K562 (cell line): ENCODE measurements around the gene FANCI. TPM values are rescaled to one million over a fixed set of nuclear protein-coding genes. Genes with fewer than 3 reads are reported as not detected.

Experiments
- ATAC-seq: fragments of 200-7000 bp; cut with Tn5 transposase; 3 replicates; pipeline ENCODE4 v1.9.1; 2020; ENCODE audit warnings: moderate library complexity
- BruUV-seq: library from RNA; stranded (reverse); fragments of 400-500 nt; replicated peaks from 2 replicates; lab custom pipeline; 2021; lab: Mats Ljungman, UMichigan
- CTCF ChIA-PET: fragments of 300-600 bp; formaldehyde crosslinking; extraction: SDS; loops from one replicate; lab custom pipeline; 2021; ENCODE audit warnings: low intra/inter-chr PET ratio; lab: Yijun Ruan, JAX
- POLR2A ChIA-PET: fragments of 300-600, 350-650 bp; sonication (Branson Sonifier 250); formaldehyde crosslinking; extraction: SDS; loops from one replicate; lab custom pipeline; 2021; ENCODE audit warnings: antibody characterized with exemption, inconsistent platforms; lab: Yijun Ruan, JAX
- DNase-seq, 4 experiments: peaks; one replicate each; pipeline versions ENCODE4 v3.0.0 to v3.0.0-alpha.2; 2011 to 2018; ENCODE audit warnings: low spot score in 3 of 4, mixed read lengths in 3 of 4; ENCODE audit errors: extremely low read depth in 1 of 4
- FAIRE-seq: peaks from 2 replicates; lab custom pipeline; 2011; peaks lifted over from hg19 to GRCh38; lab: Jason Lieb, UNC
- H2AFZ ChIP-seq: 2 replicates; pipeline ENCODE4 v1.6.0; 2011; ENCODE audit warnings: low read depth, low read length, control low read depth, inconsistent platforms
- H3K27ac ChIP-seq: fragments of 200-600 bp; 3 replicates; pipeline ENCODE4 v1.8.0; 2011; ENCODE audit warnings: low read depth, mild to moderate bottlenecking, control low read depth, inconsistent platforms, low read length, moderate library complexity, mixed read lengths; ENCODE audit errors: extremely low read depth
- H3K27me3 ChIP-seq, 2 experiments: fragments of 300-600 bp in 1 of 2; 2 replicates in 1 of 2; 3 replicates in 1 of 2; pipeline versions ENCODE4 v1.6.0 to v1.8.0; 2011; ENCODE audit warnings: inconsistent platforms in 2 of 2, low read length in 2 of 2, mild to moderate bottlenecking in 1 of 2, mixed read lengths in 1 of 2, moderate library complexity in 1 of 2; ENCODE audit not compliant: control insufficient read depth in 2 of 2, insufficient read depth in 2 of 2
- H3K36me3 ChIP-seq: fragments of 300-600 bp; 3 replicates; pipeline ENCODE4 v1.8.0; 2011; ENCODE audit warnings: mild to moderate bottlenecking, low read length, inconsistent platforms; ENCODE audit not compliant: control insufficient read depth, insufficient read depth
- H3K4me1 ChIP-seq, 2 experiments: fragments of 200-600 bp in 1 of 2; replicated peaks in 1 of 2; 2 replicates in 1 of 2; 3 replicates in 1 of 2; pipeline versions ENCODE4 v1.5.1 to v1.8.0; 2011; ENCODE audit warnings: inconsistent platforms in 2 of 2, low read length in 2 of 2, mild to moderate bottlenecking in 1 of 2, mixed read lengths in 1 of 2, moderate library complexity in 1 of 2; ENCODE audit not compliant: control insufficient read depth in 2 of 2, insufficient read depth in 2 of 2
- H3K4me2 ChIP-seq: 2 replicates; pipeline ENCODE4 v1.6.1; 2011; ENCODE audit warnings: low read length, control low read depth, inconsistent platforms, mixed read lengths; ENCODE audit not compliant: insufficient read depth
- H3K4me3 ChIP-seq: fragments of 200-600 bp; sonication (generic), shearing (Covaris generic); 2 replicates; pipeline ENCODE4 v1.5.1; 2016; ENCODE audit warnings: control low read depth, inconsistent platforms
- H3K79me2 ChIP-seq: fragments of 200-600 bp; 3 replicates; pipeline ENCODE4 v1.8.0; 2011; ENCODE audit warnings: low read length, inconsistent platforms; ENCODE audit not compliant: control insufficient read depth, insufficient read depth
- H3K9ac ChIP-seq, 2 experiments: 2 replicates each; pipeline versions ENCODE4 v1.6.0 to v1.6.1; 2011; ENCODE audit warnings: low read depth in 2 of 2, low read length in 2 of 2, control low read depth in 1 of 2, inconsistent platforms in 1 of 2, mild to moderate bottlenecking in 1 of 2, mixed read lengths in 1 of 2; ENCODE audit not compliant: insufficient read depth in 1 of 2
- H3K9me1 ChIP-seq: one replicate; pipeline ENCODE4 v1.6.0; 2011; ENCODE audit warnings: inconsistent platforms, mild to moderate bottlenecking, low read length, moderate library complexity; ENCODE audit not compliant: control insufficient read depth, insufficient read depth
- H3K9me3 ChIP-seq: replicated peaks from 2 replicates; pipeline ENCODE4 v1.5.1; 2011; ENCODE audit warnings: low read depth, low read length, inconsistent platforms; ENCODE audit not compliant: control insufficient read depth, insufficient read depth
- H4K20me1 ChIP-seq: replicated peaks from 2 replicates; pipeline ENCODE4 v1.6.1; 2011; ENCODE audit warnings: low read length, inconsistent platforms, mixed read lengths; ENCODE audit not compliant: control insufficient read depth, insufficient read depth
- NBN ChIP-seq: fragments of 450-650 bp; IDR thresholded peaks from 2 replicates; pipeline ENCODE4 v1.6.1; 2016; ENCODE audit warnings: low read depth, mild to moderate bottlenecking
- NFIC ChIP-seq: fragments of 450-650 bp; IDR thresholded peaks from 2 replicates; pipeline ENCODE4 v1.6.1; 2017; ENCODE audit warnings: mild to moderate bottlenecking, inconsistent platforms
- WGBS: fragments of 100-300 bp; shearing (Covaris generic); methylation state at CpG from one replicate; pipeline ENCODE4 v1.1.6; 2016; ENCODE audit warnings: low coverage, mixed read lengths; ENCODE audit not compliant: insufficient coverage; ENCODE audit errors: missing lambda C conversion rate; 5-methylcytosine and 5-hydroxymethylcytosine counted together
- in situ Hi-C: fragments of 300-500 bp; cut with MboI; formaldehyde crosslinking; loops from 4 replicates; pipeline ENCODE4 v1.15.0; 2018; ENCODE audit warnings: inconsistent platforms, mixed read lengths
- intact Hi-C: fragments of 100-400 bp; cut with micrococcal nuclease; formaldehyde crosslinking; loops from 2 replicates; pipeline ENCODE4 v1.14.2; 2022
- polyA plus RNA-seq, 8 experiments: library from polyadenylated mRNA; depleted of rRNA in 4 of 8; stranded (reverse) in 5 of 8; unstranded in 3 of 8; fragments of >200 nt; fragmentation: Nextera tagmentation in 2 of 8; fragmentation: Illumina TruSeq in 1 of 8; extraction: Ambion mirVana in 2 of 8; extraction: Trizol in 1 of 8; gene quantifications; 2 replicates each; pipeline versions ENCODE4 v1.2.1 to v1.2.3, GENCODE V29; 2011 to 2014; ENCODE audit warnings: inconsistent platforms in 1 of 8, missing spikeins in 1 of 8
- total RNA-seq, 7 experiments: library from RNA; depleted of rRNA in 6 of 7; stranded (reverse); fragments of >200 nt in 6 of 7; fragmentation: Illumina TruSeq in 2 of 7; extraction: Trizol in 2 of 7; gene quantifications; 2 replicates each; pipeline versions ENCODE4 v1.2.1 to v1.2.3, GENCODE V29; 2011 to 2021; ENCODE audit warnings: low replicate concordance in 1 of 7
- TF ChIP-seq, protein P1 (sequence below): fragments of 450-650 bp; IDR thresholded peaks from 2 replicates; pipeline ENCODE4 v1.6.1; 2014; ENCODE audit warnings: low read depth, mild to moderate bottlenecking, moderate library complexity, borderline replicate concordance

FANCI gene
- total and polyA plus RNA-seq, 9 of the 15 experiments (the other 6 are each of a cell fraction or from before 2014, with no cell fraction given) = 72.1 to 165 (median 131) TPM

DNA sequence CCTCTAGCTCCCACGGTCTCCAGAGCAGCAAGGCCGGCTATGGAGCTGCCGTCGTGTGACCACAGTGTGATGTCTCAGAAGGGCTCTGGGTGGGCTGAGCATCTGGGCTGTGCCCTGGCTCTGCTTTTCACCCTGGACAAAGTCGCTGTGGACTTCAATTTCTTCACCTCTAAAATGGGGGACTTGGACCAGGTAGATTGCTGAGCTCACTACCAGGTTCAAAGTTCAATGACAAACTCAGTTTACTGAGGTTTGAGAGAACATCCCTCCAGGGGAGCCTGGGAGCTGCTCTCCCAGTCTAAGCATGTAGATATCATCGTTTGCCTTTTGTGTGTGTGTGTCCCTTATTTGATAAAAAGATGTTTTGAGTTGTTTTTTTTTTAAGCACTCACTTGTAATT lies 47.5 kb upstream of the FANCI start:
- H2AFZ ChIP-seq = no peak overlapping the region
- peaks cover 77% of the 10 kb centered on the region for H3K36me3 ChIP-seq
- no peak for TF ChIP-seq NBN
- H3K4me1 ChIP-seq = no peaks in the 10 kb centered on the region; a peak in 1 of 5 replicates
- H3K27ac ChIP-seq = no peak overlapping the region
- FAIRE-seq = no peak
- WGBS = 79% methylated on average over 6 of the region's 6 CpGs
- no TSS peak for BruUV-seq
- no peak overlapping the region for H3K4me2 ChIP-seq
- CTCF ChIA-PET = no interaction called here
- in situ Hi-C loops = no loop called here
- H3K9ac ChIP-seq = no peak overlapping the region
- no peaks in the 10 kb centered on the region for H3K79me2 ChIP-seq
- peaks cover 4% of the 10 kb centered on the region for H3K9me1 ChIP-seq
- H3K27me3 ChIP-seq = no peaks in the 10 kb centered on the region
- H4K20me1 ChIP-seq = no peaks in the 10 kb centered on the region
- no peak for ATAC-seq
- no peak for DNase-seq
- no peaks in the 10 kb centered on the region for H3K9me3 ChIP-seq
- intact Hi-C loops = no loop called here
- no peak overlapping the region for H3K4me3 ChIP-seq
- POLR2A ChIA-PET = interaction anchor here (0.5 to 1.5 kb wide), 3 partner anchors 9 to 316 kb away, joined by 3 to 7 read pairs (median 3); no protein-coding TSS in a partner anchor

DNA sequence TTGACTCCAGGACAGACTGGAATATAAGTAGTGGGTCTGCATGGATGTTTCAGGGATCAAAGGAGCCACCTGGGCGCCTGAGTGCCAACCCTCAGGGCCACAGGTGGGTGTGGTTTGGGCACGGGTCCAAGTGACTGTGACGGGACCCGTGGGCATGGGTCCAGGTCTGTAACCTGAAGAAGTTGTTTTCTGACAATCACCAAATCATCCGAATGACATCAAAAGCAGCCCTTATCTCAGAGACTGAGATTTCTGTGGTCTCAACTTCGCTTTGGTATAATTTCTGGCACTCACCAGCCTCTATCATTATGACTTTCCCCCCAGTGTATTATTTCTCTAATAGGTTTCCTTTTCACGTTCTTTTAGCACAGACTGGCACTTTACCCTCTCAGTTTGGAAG lies 46.8 kb upstream of the FANCI start:
- Histone ChIP-seq H3K79me2 (no peaks in the 10 kb centered on the region), H3K4me2 (no peak overlapping the region), H4K20me1 (no peaks in the 10 kb centered on the region), H2AFZ (no peak overlapping the region), H3K9me1 (peaks cover 4% of the 10 kb centered on the region), H3K27ac (no peak overlapping the region), H3K9me3 (no peaks in the 10 kb centered on the region), H3K4me3 (no peak overlapping the region), H3K9ac (no peak overlapping the region), H3K36me3 (peaks cover 72% of the 10 kb centered on the region), H3K4me1 (no peaks in the 10 kb centered on the region; a peak in 1 of 5 replicates), H3K27me3 (no peaks in the 10 kb centered on the region)
- intact Hi-C loops = no loop called here
- peak; percentile 53; the same call in 1 of the 2 replicates for TF ChIP-seq NFIC
- TF ChIP-seq, protein P1, sequence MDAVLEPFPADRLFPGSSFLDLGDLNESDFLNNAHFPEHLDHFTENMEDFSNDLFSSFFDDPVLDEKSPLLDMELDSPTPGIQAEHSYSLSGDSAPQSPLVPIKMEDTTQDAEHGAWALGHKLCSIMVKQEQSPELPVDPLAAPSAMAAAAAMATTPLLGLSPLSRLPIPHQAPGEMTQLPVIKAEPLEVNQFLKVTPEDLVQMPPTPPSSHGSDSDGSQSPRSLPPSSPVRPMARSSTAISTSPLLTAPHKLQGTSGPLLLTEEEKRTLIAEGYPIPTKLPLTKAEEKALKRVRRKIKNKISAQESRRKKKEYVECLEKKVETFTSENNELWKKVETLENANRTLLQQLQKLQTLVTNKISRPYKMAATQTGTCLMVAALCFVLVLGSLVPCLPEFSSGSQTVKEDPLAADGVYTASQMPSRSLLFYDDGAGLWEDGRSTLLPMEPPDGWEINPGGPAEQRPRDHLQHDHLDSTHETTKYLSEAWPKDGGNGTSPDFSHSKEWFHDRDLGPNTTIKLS = no peak
- BruUV-seq = no TSS peak
- CTCF ChIA-PET = no interaction called here
- in situ Hi-C loops = no loop called here
- 45% methylated on average over 7 of the region's 7 CpGs for WGBS
- POLR2A ChIA-PET = interaction anchor here (0.6 kb wide), 1 partner anchor 104 kb away, joined by 4 read pairs; no protein-coding TSS in a partner anchor
- ATAC-seq (no peak), DNase-seq (no peak), FAIRE-seq (no peak)
